ENCODE measurements around the gene GABRG3.

- TF ChIP-seq POLR2AphosphoS5 (IDR thresholded peaks at IDR 0.05) (no peak), CTCF (IDR thresholded peaks at IDR 0.05) (no peak), POLR2A (IDR thresholded peaks at IDR 0.05) (no peak), EP300 (IDR thresholded peaks at IDR 0.05) (no peak)
These were observed 509.7 kb downstream of the GABRG3 start for GRCh38 chr15:27480642-27481041.
